ENCODE results near the gene GSE1.

DNA sequence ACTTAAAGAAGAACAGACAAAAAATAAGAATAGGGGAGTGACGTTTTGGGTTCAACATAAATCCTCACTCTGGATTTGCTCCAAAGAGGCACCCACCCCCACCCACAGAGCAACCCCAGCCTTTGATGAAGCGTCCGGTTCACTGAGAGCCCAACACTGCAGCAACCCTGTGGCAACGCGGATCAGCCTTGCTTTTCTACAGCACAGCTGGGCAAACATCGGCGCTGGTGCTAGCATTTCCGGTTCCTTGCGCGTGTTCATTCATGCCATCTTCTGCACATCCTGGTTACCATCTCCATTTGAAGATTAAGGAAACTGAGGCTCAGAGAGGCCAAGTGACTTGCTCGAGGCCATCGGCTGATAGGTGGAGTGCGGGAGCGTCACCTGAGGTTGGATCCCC is 84.3 kb downstream of the GSE1 start:
- no peak for TF ChIP-seq POLR2AphosphoS5 (IDR thresholded peaks at IDR 0.05; ENCODE audit: low read depth, low read length)
- TF ChIP-seq, protein P1, sequence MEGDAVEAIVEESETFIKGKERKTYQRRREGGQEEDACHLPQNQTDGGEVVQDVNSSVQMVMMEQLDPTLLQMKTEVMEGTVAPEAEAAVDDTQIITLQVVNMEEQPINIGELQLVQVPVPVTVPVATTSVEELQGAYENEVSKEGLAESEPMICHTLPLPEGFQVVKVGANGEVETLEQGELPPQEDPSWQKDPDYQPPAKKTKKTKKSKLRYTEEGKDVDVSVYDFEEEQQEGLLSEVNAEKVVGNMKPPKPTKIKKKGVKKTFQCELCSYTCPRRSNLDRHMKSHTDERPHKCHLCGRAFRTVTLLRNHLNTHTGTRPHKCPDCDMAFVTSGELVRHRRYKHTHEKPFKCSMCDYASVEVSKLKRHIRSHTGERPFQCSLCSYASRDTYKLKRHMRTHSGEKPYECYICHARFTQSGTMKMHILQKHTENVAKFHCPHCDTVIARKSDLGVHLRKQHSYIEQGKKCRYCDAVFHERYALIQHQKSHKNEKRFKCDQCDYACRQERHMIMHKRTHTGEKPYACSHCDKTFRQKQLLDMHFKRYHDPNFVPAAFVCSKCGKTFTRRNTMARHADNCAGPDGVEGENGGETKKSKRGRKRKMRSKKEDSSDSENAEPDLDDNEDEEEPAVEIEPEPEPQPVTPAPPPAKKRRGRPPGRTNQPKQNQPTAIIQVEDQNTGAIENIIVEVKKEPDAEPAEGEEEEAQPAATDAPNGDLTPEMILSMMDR (IDR thresholded peaks at IDR 0.05), result no peak
- TF ChIP-seq TCF7L2 (IDR thresholded peaks at IDR 0.05; ENCODE audit: low read depth, low read length), result no peak
